Measurements from ENCODE around the gene SOCS4.
"Not testable (repeated sequence)": the region's sequence is repeated elsewhere in the genome, so short reads cannot be mapped to it uniquely, and the experiment has no call there.

DNA sequence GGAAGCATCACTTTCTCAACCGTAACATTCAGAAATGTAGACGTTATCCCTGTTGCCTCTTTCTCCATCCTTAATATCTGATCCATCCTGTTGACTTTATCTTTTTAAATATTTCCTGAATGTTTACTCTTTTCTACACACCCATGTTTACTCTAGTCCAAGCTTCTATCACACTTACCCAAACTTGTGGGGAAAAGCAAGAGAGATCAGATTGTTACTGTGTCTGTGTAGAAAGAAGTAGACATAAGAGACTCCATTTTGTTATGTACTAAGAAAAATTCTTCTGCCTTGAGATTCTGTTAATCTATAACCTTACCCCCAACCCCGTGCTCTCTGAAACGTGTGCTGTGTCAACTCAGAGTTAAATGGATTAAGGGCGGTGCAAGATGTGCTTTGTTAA lies 2.7 kb upstream of the SOCS4 start:
- TF ChIP-seq, protein P1, sequence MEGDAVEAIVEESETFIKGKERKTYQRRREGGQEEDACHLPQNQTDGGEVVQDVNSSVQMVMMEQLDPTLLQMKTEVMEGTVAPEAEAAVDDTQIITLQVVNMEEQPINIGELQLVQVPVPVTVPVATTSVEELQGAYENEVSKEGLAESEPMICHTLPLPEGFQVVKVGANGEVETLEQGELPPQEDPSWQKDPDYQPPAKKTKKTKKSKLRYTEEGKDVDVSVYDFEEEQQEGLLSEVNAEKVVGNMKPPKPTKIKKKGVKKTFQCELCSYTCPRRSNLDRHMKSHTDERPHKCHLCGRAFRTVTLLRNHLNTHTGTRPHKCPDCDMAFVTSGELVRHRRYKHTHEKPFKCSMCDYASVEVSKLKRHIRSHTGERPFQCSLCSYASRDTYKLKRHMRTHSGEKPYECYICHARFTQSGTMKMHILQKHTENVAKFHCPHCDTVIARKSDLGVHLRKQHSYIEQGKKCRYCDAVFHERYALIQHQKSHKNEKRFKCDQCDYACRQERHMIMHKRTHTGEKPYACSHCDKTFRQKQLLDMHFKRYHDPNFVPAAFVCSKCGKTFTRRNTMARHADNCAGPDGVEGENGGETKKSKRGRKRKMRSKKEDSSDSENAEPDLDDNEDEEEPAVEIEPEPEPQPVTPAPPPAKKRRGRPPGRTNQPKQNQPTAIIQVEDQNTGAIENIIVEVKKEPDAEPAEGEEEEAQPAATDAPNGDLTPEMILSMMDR (IDR thresholded peaks at IDR 0.05) = not testable (repeated sequence)
- TF ChIP-seq EP300 (IDR thresholded peaks at IDR 0.05; ENCODE audit: low read depth) = not testable (repeated sequence)

Measured in transverse colon (tissue), 3 donors.